Rectal smooth muscle tissue (tissue), 1 donor: ENCODE results near the gene ALDH4A1.
A peak's percentile ranks its signal among the peaks of the same experiment; 100 is the strongest.

Experiments used
- H3K27ac ChIP-seq: one replicate; pipeline ENCODE4 v1.7.0; 2013; ENCODE audit warnings: low read depth, low read length, inconsistent platforms
- H3K27me3 ChIP-seq: one replicate; pipeline ENCODE4 v1.7.0; 2013; ENCODE audit warnings: low read length; ENCODE audit not compliant: control insufficient read depth, insufficient read depth
- H3K36me3 ChIP-seq: one replicate; pipeline ENCODE4 v1.7.0; 2013; ENCODE audit warnings: low read length; ENCODE audit not compliant: control insufficient read depth, insufficient read depth
- H3K4me1 ChIP-seq: one replicate; pipeline ENCODE4 v1.7.0; 2013; ENCODE audit warnings: low read length; ENCODE audit not compliant: control insufficient read depth, insufficient read depth
- H3K4me3 ChIP-seq: one replicate; pipeline ENCODE4 v1.7.0; 2013; ENCODE audit warnings: low read length
- H3K9ac ChIP-seq: one replicate; pipeline ENCODE4 v1.7.0; 2013; ENCODE audit warnings: low read length

The ALDH4A1 gene

GRCh38 chr1:18913065-18913835 lies 10.9 kb upstream of the ALDH4A1 start:
- H3K36me3 ChIP-seq: peaks cover 22% of the 10 kb centered on the region
- no peak overlapping the region for H3K4me3 ChIP-seq
- no peak overlapping the region for H3K9ac ChIP-seq
- peak overlapping the region; percentile 27 for H3K27ac ChIP-seq
- no peaks in the 10 kb centered on the region for H3K27me3 ChIP-seq
- H3K4me1 ChIP-seq: peaks cover 4% of the 10 kb centered on the region

- peak overlapping the region; percentile 17 for H3K27ac ChIP-seq
- peaks cover 9% of the 10 kb centered on the region for H3K4me1 ChIP-seq
- no peak overlapping the region for H3K4me3 ChIP-seq
- peaks cover 22% of the 10 kb centered on the region for H3K36me3 ChIP-seq
- H3K9ac ChIP-seq: no peak overlapping the region
- no peaks in the 10 kb centered on the region for H3K27me3 ChIP-seq
Measured at GRCh38 chr1:18912550-18912949, 10.2 kb upstream of the ALDH4A1 start.

- H3K4me3 ChIP-seq: no peak overlapping the region
- H3K4me1 ChIP-seq: peaks cover 15% of the 10 kb centered on the region
- H3K36me3 ChIP-seq: peaks cover 19% of the 10 kb centered on the region
- H3K27me3 ChIP-seq: no peaks in the 10 kb centered on the region
- H3K9ac ChIP-seq: no peak overlapping the region
- H3K27ac ChIP-seq: no peak overlapping the region
Measured at GRCh38 chr1:18908911-18909771, 6.8 kb upstream of the ALDH4A1 start.

GRCh38 chr1:18907917-18908845 lies 5.8 kb upstream of the ALDH4A1 start:
- H3K36me3 ChIP-seq: peaks cover 19% of the 10 kb centered on the region
- H3K4me3 ChIP-seq: no peak overlapping the region
- peaks cover 12% of the 10 kb centered on the region for H3K4me1 ChIP-seq
- no peak overlapping the region for H3K9ac ChIP-seq
- H3K27ac ChIP-seq: peak overlapping the region; percentile 65
- H3K27me3 ChIP-seq: no peaks in the 10 kb centered on the region

- H3K27ac ChIP-seq: peak overlapping the region; percentile 65
- no peak overlapping the region for H3K9ac ChIP-seq
- H3K4me1 ChIP-seq: peaks cover 12% of the 10 kb centered on the region
- H3K27me3 ChIP-seq: no peaks in the 10 kb centered on the region
- H3K36me3 ChIP-seq: peaks cover 19% of the 10 kb centered on the region
- H3K4me3 ChIP-seq: no peak overlapping the region
Measured at GRCh38 chr1:18907021-18907916, 4.9 kb upstream of the ALDH4A1 start.

- peak overlapping the region; percentile 64 for H3K27ac ChIP-seq
- H3K36me3 ChIP-seq: no peaks in the 10 kb centered on the region
- H3K9ac ChIP-seq: no peak overlapping the region
- H3K4me1 ChIP-seq: peaks cover 12% of the 10 kb centered on the region
- H3K4me3 ChIP-seq: peak overlapping the region; percentile 68
- no peaks in the 10 kb centered on the region for H3K27me3 ChIP-seq
Measured at GRCh38 chr1:18903291-18903756, 969 bp upstream of the ALDH4A1 start.

- Histone ChIP-seq H3K4me1 (peaks cover under 1% of the 10 kb centered on the region), H3K27me3 (no peaks in the 10 kb centered on the region), H3K4me3 (peak overlapping the region; percentile 74), H3K9ac (peak overlapping the region; percentile 29), H3K27ac (peak overlapping the region; percentile 88), H3K36me3 (no peaks in the 10 kb centered on the region)
Measured at GRCh38 chr1:18901952-18902522, 318 bp downstream of the ALDH4A1 start.

- H3K27ac ChIP-seq: no peak overlapping the region
- no peaks in the 10 kb centered on the region for H3K27me3 ChIP-seq
- H3K9ac ChIP-seq: no peak overlapping the region
- H3K4me1 ChIP-seq: no peaks in the 10 kb centered on the region
- no peaks in the 10 kb centered on the region for H3K36me3 ChIP-seq
- no peak overlapping the region for H3K4me3 ChIP-seq
Measured at GRCh38 chr1:18901147-18901951, 1.0 kb downstream of the ALDH4A1 start.

- Histone ChIP-seq H3K36me3 (no peaks in the 10 kb centered on the region), H3K4me3 (no peak overlapping the region), H3K27ac (no peak overlapping the region), H3K4me1 (no peaks in the 10 kb centered on the region), H3K27me3 (no peaks in the 10 kb centered on the region), H3K9ac (no peak overlapping the region)
Measured at GRCh38 chr1:18900303-18900841, 2.0 kb downstream of the ALDH4A1 start.

GRCh38 chr1:18899363-18900049 lies 2.8 kb downstream of the ALDH4A1 start:
- Histone ChIP-seq H3K4me3 (no peak overlapping the region), H3K36me3 (no peaks in the 10 kb centered on the region), H3K4me1 (no peaks in the 10 kb centered on the region), H3K9ac (no peak overlapping the region), H3K27ac (no peak overlapping the region), H3K27me3 (no peaks in the 10 kb centered on the region)
